NCI-H526 treated with DMSO at 0.1 percent for 48 hours (cell line): ENCODE measurements around the gene GPR153.

ENCODE experiments used
- DNase-seq: peaks from one replicate; lab custom pipeline; 2025; lab: John Stamatoyannopoulos, UW

Gene GPR153

GRCh38 chr1:6269720-6270400 is 9.0 kb upstream of the GPR153 start:
- peak; percentile 81 for DNase-seq

GRCh38 chr1:6269296-6269695 is 8.4 kb upstream of the GPR153 start:
- DNase-seq: no peak

GRCh38 chr1:6268415-6268814 is 7.5 kb upstream of the GPR153 start:
- DNase-seq: no peak

GRCh38 chr1:6267686-6268322 is 6.9 kb upstream of the GPR153 start:
- DNase-seq: no peak

- DNase-seq: no peak
Observed at GRCh38 chr1:6266641-6267040, 5.7 kb upstream of the GPR153 start.

GRCh38 chr1:6265151-6265550 is 4.3 kb upstream of the GPR153 start:
- DNase-seq: no peak

GRCh38 chr1:6263716-6264115 is 2.8 kb upstream of the GPR153 start:
- no peak for DNase-seq

GRCh38 chr1:6262555-6263420 is 1.9 kb upstream of the GPR153 start:
- DNase-seq: no peak

GRCh38 chr1:6261615-6261995 is 707 bp upstream of the GPR153 start:
- no peak for DNase-seq

- no peak for DNase-seq
Observed at GRCh38 chr1:6260433-6260934, 414 bp downstream of the GPR153 start.

GRCh38 chr1:6259491-6260362 is 1.2 kb downstream of the GPR153 start:
- DNase-seq: peak; percentile 30

- no peak for DNase-seq
Observed at GRCh38 chr1:6258675-6259074, 2.2 kb downstream of the GPR153 start.

GRCh38 chr1:6257541-6258069 is 3.3 kb downstream of the GPR153 start:
- DNase-seq: no peak

GRCh38 chr1:6256645-6257044 is 4.3 kb downstream of the GPR153 start:
- no peak for DNase-seq

GRCh38 chr1:6254691-6255090 is 6.2 kb downstream of the GPR153 start:
- DNase-seq: no peak

- no peak for DNase-seq
Observed at GRCh38 chr1:6253380-6253779, 7.5 kb downstream of the GPR153 start.

GRCh38 chr1:6252374-6252710 is 8.6 kb downstream of the GPR153 start:
- no peak for DNase-seq

- no peak for DNase-seq
Observed at GRCh38 chr1:6251681-6252373, 9.1 kb downstream of the GPR153 start.

- DNase-seq: no peak
Observed at GRCh38 chr1:6251233-6251632, 9.7 kb downstream of the GPR153 start.

GRCh38 chr1:6249739-6250689 is 10.9 kb downstream of the GPR153 start:
- DNase-seq: no peak
